Fibroblast of peridontal ligament (primary cell): Measurements from ENCODE around the gene P3H2.

Experiments used
- DNase-seq: peaks from one replicate; pipeline ENCODE4 v3.0.0-alpha.2; 2010; ENCODE audit errors: extremely low read depth

Gene P3H2

DNA sequence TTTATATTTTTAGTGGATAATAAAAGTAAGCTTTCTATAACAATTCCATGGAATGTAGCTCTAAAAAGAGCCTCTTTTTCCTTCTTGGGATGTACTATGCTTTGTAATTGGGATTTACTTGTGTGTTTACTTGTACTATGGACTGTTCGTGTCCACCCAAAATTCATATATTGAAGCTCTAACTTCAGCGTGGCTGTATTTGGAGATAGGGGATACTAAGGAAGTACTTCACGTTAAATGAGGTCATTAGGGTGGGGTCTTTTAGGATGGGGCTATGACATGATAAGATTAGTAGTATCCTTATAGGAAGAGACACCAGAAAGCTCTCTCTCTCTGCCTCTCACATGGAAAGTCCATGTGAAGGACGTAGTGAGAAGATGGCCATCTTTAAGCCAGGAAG, 64.9 kb downstream of the P3H2 start:
- no peak for DNase-seq

GRCh38 chr3:190053919-190054672, 66.6 kb downstream of the P3H2 start:
- DNase-seq, result peak; percentile 89

- no peak for DNase-seq
Measured at GRCh38 chr3:190051641-190052040, 69.1 kb downstream of the P3H2 start.

DNA sequence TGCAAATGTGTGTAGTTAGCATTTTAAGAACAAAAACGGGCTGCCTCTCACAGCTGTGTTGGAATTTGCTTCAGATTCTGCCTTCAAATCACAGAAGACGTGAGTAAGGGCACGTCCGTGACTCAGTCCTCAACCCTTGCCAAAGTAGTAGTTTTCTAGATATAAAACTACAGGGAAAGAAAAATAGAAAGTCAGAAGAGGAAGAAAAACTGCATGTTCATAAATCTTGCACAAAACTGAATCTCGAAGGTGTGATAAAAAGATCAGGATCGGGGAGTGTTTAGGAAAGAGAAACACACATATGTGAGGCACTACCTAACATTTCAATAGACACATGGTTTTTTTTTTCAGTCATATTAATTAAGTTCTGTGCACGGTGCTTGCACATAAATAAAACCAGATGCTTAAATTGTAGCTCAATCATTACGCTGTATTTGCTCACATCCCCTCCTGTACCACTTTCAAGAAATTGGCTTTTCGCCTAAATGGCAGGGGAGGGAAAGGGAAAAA, 71.7 kb downstream of the P3H2 start:
- peak; percentile 88 for DNase-seq

GRCh38 chr3:190044974-190045373, 75.7 kb downstream of the P3H2 start:
- DNase-seq, result no peak

- no peak for DNase-seq
Measured at GRCh38 chr3:190044142-190044541, 76.6 kb downstream of the P3H2 start.

DNA sequence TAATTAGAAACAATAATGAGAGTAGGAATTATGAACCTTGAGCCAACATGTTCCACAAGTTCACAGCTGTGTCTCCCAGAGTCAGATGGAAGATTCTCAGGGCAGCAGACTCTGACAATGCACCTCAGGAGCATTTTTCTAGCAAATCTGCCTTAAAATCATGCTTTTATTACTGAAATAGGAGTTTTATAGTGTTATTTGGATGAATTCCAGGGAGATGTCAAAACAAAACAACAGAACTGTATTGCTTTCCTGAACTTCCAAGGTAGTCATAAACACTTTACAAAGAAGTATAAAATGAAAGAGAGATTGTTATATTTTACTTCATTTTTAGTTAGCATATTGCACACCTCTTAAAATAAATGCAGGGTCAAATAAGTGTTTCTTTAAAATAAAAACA, 77.0 kb downstream of the P3H2 start:
- no peak for DNase-seq

GRCh38 chr3:190042558-190042957, 78.1 kb downstream of the P3H2 start:
- DNase-seq, result no peak

DNA sequence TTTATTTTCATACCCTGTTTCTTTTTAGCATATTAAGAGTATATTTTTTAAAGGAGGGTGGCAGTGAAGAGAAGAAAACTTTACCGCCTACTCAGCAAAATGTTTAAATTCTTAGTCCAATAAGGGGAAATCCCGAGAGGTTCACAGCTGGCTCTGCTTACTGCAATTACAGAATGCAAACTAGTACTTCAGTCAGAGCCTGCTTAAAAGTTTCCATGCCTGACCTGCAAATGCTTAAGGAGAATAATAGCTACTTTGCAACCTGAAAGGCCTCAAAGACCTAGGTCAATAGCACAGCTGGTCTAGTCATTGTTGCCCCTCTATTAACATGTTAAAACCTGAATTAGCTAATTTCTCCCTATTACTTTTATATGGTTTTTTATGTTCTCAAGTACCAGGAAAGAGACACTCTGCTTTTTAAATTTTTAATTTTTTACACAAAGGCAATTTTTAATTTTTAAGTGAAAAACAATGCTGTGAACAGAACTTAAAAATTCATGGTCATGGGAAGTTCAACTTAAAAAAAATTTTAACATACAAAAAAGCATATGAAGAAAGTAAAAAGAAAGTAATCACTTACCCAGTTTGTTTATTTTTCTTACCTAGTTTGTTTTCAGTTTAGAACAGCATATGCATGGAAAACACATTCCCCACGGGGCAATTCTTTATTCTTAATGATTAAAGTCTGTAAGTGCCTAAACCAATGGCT, 79.2 kb downstream of the P3H2 start:
- DNase-seq, result peak; percentile 81

DNA sequence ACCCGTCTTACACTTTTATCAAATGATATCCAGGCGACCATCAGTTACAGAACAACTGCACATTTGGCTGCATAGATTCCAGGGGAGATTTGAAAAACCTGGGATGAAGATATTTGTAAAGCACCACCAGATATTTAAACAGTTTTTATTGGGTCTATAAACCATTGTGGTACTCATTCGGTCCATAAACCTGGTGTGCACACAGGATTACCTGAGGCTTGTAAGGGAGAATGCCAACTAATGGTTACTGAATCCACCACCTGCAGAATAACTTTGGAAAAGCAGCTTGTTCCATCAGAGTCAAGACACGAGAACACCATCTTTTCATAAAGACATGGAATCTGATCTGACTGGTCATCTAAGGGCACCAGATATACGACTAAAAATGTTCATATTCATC, 80.6 kb downstream of the P3H2 start:
- no peak for DNase-seq

DNA sequence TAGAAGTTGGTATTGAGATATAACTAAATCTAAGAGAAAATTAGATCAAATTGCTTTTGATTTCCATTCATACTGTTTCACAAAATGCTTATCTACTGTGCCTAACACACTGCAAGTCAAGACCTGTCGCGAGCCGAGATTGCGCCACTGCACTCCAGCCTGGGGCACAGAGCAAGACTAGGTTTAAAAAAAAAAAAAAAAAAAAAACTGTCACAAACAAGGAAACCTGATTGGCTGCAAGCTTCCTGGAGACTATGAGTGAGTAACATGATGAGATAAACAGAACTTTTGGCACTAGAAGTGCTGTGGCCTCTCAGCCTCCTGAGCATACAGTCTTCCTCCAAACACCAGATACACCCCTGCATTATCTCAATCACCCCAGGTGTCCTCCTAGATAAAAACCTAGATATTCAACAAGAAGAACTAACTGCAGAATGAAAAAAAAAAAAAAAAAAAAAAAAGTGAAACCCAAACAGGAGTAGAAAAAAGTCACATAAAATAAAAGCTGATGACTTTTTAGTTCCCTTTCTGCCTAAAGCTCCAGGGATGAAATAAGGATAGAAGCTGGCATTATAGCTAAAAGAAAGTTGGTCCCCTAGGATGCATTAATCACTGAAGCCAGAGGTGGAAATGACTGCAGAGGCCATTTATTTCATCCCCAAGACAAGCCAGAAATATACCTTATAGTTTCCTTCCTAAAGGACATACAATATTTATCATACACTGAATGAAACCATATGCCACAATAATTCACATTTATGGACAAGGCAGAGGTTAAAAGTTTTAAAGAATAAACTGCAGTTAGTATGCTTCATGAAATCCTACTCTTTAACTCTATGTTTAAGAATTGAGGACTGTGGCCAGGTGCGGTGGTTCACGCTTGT, 82.4 kb downstream of the P3H2 start:
- peak; percentile 77 for DNase-seq

- DNase-seq, result peak; percentile 78
Measured at GRCh38 chr3:190036631-190037030, 84.1 kb downstream of the P3H2 start.

DNA sequence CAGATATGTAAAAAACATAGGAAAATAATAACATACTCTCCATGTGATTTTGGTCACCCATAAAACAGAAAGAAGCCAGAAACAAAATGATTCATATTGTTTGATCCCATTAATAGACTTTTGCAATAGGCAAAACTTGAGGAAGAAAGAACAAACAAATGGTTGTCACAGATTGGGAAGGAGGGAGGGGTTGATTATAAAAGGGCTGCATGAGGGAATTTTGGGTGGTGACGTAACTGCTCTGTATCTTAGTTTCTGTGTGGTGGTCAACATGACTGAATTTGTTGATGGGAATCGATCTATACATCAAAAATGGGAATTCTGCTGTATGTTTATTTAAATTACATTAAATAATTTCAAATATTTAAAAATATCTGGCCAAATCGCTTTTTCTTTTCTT, 86.3 kb downstream of the P3H2 start:
- DNase-seq, result no peak

GRCh38 chr3:190032923-190033322, 87.8 kb downstream of the P3H2 start:
- no peak for DNase-seq

GRCh38 chr3:190031887-190032752, 88.6 kb downstream of the P3H2 start:
- no peak for DNase-seq

- no peak for DNase-seq
Measured at GRCh38 chr3:190027116-190027515, 93.6 kb downstream of the P3H2 start.

GRCh38 chr3:190026154-190026553, 94.5 kb downstream of the P3H2 start:
- DNase-seq, result no peak

- no peak for DNase-seq
Measured at GRCh38 chr3:190024912-190025311, 95.8 kb downstream of the P3H2 start.

DNA sequence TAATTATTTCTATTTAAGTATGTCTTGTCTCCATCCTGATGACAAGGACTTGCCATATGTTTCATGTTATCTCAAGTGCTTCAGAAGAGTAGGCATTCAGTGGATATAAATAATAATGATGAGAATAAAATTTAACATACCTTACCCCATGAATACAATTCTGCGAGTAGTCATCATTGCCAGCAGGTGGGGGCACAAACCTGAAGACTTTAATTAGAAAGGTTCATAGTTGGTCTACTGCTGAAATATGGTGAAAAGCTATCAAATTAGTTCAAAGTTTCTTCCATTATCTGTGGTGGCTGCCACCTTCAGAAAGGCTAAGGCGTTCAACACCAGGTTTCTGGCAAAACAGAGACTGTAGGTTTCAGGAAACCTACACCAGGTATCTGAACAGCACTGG, 100.9 kb downstream of the P3H2 start:
- DNase-seq, result no peak

DNA sequence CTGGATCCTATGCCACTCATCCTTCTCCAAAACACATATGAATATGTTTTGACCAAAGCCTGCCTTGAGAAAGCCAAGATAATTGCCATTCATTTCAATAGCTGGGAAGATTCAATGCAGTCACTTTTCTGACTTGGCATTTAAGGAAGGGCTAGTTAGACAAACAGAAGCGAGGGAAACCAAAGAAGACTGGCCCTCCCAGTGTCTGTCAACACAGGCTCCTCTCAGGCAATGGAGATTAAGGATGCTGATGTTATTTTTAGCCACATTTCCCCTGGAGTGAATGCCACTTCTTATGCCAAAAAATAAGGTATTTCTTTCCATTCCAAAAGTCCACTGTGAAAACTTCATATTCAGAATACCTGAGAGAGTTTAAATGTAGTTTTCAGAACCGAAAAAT, 101.7 kb downstream of the P3H2 start:
- no peak for DNase-seq

DNA sequence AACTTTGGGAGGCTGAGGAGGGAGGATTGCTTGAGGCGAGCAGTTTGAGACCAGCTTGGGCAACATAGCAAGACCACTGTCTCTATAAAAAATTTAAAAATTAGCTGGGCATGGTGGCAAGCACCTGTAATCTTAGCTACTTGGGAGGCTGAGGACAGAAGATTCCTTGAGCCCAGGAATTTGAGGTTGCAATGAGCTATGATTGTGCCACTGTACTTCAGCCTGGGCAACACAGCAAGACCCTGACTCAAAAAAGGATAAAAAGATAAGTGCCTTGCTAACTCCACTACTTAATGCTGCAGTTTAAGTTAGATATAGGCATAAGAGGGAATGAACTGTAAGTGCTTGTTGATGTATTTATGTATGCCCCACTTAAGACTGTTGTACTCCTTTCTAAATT, 102.2 kb downstream of the P3H2 start:
- DNase-seq, result no peak
